NT2/D1 (cell line): ENCODE results near the gene TLE6.

Experiments used
- YY1 ChIP-seq: IDR thresholded peaks from 2 replicates; pipeline ENCODE4 v1.6.1; 2011; ENCODE audit not compliant: insufficient read length, insufficient read depth
- ZNF274 ChIP-seq: IDR thresholded peaks from 2 replicates; pipeline ENCODE4 v1.6.1; 2011; ENCODE audit warnings: mild to moderate bottlenecking, low read depth, low read length

GRCh38 chr19:2963122-2963521, 14.2 kb upstream of the TLE6 start:
- TF ChIP-seq YY1 (no peak), ZNF274 (no peak)
